ENCODE results near the gene USP36. TPM values are rescaled to one million over a fixed set of nuclear protein-coding genes. Genes with fewer than 3 reads are reported as not detected.

Gene USP36
- total and polyA plus RNA-seq, 9 of the 15 experiments (the other 6 are each of a cell fraction or from before 2014, with no cell fraction given), result 6.4 to 72.8 (median 22.5) TPM

- TF ChIP-seq CREB3 (tag; conservative IDR thresholded peaks at IDR 0.05; ENCODE audit: low read depth) (no peak), PHB (CRISPR knock-in tag; IDR thresholded peaks at IDR 0.05) (0 out of 2 replicates have a peak, but pooled peaks have one; percentile 26), HBP1 (CRISPR knock-in tag; IDR thresholded peaks at IDR 0.05) (peak; percentile 78; the same call in 1 of the 2 replicates), E2F3 (CRISPR knock-in tag; IDR thresholded peaks at IDR 0.05) (0 out of 2 replicates have a peak, but pooled peaks have one; percentile 57), MED1 (CRISPR knock-in tag; IDR thresholded peaks at IDR 0.05; ENCODE audit: borderline replicate concordance) (no peak), BMI1 (IDR thresholded peaks at IDR 0.05; ENCODE audit: low read length) (no peak), REST (IDR thresholded peaks at IDR 0.05; ENCODE audit: borderline replicate concordance) (no peak), REST (CRISPR knock-in tag; IDR thresholded peaks at IDR 0.05; ENCODE audit: low read depth) (peak; percentile 72; the same call in 1 of the 2 replicates), FOSL1 (tag; conservative IDR thresholded peaks at IDR 0.05) (peak; percentile 70), ZBTB43 (CRISPR knock-in tag; IDR thresholded peaks at IDR 0.05) (0 out of 2 replicates have a peak, but pooled peaks have one; percentile 68), SP2 (IDR thresholded peaks at IDR 0.05; ENCODE audit: extremely low read depth, low read depth, low read length, poor library complexity, severe bottlenecking) (peak; percentile 32), NFIX (CRISPR knock-in tag; IDR thresholded peaks at IDR 0.05; ENCODE audit: low read depth) (no peak)
These were observed at the start of gene USP36 (continued) for GRCh38 chr17:78840780-78841611.

All from K562 (cell line).